Measurements from ENCODE around the gene SLC3A2. TPM values are rescaled to one million over a fixed set of nuclear protein-coding genes. Genes with fewer than 3 reads are reported as not detected.

SLC3A2 gene
- total and polyA plus RNA-seq, 2 of the 13 experiments (the other 11 are each of a cell fraction or from before 2014, with no cell fraction given): 213 to 226 TPM

GRCh38 chr11:62839050-62839945 lies 41.4 kb upstream of the SLC3A2 start, which contains the start of gene WDR74 (continued):
- TF ChIP-seq CCDC6 (CRISPR knock-in tag; IDR thresholded peaks at IDR 0.05) (0 out of 2 replicates have a peak, but pooled peaks have one; percentile 20), ZNF660 (CRISPR knock-in tag; IDR thresholded peaks at IDR 0.05; ENCODE audit: borderline replicate concordance, low read depth) (no peak), NKX3-1 (CRISPR knock-in tag; IDR thresholded peaks at IDR 0.05) (peak; percentile 82), NFAT5 (CRISPR knock-in tag; IDR thresholded peaks at IDR 0.05) (0 out of 2 replicates have a peak, but pooled peaks have one; percentile 75), TFE3 (CRISPR knock-in tag; IDR thresholded peaks at IDR 0.05) (no peak), HIC2 (CRISPR knock-in tag; IDR thresholded peaks at IDR 0.05; ENCODE audit: low read depth) (no peak), TSC22D2 (CRISPR knock-in tag; IDR thresholded peaks at IDR 0.05; ENCODE audit: borderline replicate concordance) (no peak), SRY (CRISPR knock-in tag; IDR thresholded peaks at IDR 0.05) (peak; percentile 85; the same call in 1 of the 2 replicates), ZNF512B (CRISPR knock-in tag; IDR thresholded peaks at IDR 0.05; ENCODE audit: borderline replicate concordance) (no peak), DRAP1 (CRISPR knock-in tag; IDR thresholded peaks at IDR 0.05) (peak; percentile 75), ZFP90 (CRISPR knock-in tag; IDR thresholded peaks at IDR 0.05; ENCODE audit: borderline replicate concordance) (peak; percentile 55; the same call in 1 of the 2 replicates)
